ENCODE results near the gene PDE4D. TPM values are rescaled to one million over a fixed set of nuclear protein-coding genes. Genes with fewer than 3 reads are reported as not detected.

Gene PDE4D
- total RNA-seq, 2 experiments from 2014 or later = 75.5 to 80.7 TPM

DNA sequence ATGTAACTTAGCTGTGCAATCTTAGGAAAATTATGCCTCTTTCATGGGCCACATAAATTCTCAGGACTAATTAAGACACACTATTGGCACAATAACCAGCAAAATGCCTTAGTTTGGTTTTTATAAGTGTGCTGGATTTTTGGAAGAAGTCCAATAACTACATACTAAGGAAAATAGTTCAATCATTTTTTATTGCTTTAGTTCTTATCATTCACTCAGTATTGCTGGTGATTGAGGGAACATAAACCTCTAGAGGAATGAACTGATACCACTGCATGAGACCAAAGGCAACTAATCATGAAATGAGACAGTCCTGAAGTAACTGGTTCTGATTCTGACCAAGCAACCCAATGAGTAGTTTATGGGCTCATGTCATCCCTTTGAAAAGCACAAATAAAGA is 571.5 kb downstream of the PDE4D start:
- no peaks in the 10 kb centered on the region for H3K36me3 Mint-ChIP-seq (ENCODE audit: low read depth)
- intact Hi-C loops (cut with micrococcal nuclease) = no loop called here
- no peak overlapping the region for H3K27ac Mint-ChIP-seq
- ATAC-seq (no peak), DNase-seq (no peak)
- ChIA-PET CTCF (no interaction called here), POLR2A (no interaction called here)
- no peak overlapping the region for H3K4me3 Mint-ChIP-seq
- TF ChIP-seq, protein P1, sequence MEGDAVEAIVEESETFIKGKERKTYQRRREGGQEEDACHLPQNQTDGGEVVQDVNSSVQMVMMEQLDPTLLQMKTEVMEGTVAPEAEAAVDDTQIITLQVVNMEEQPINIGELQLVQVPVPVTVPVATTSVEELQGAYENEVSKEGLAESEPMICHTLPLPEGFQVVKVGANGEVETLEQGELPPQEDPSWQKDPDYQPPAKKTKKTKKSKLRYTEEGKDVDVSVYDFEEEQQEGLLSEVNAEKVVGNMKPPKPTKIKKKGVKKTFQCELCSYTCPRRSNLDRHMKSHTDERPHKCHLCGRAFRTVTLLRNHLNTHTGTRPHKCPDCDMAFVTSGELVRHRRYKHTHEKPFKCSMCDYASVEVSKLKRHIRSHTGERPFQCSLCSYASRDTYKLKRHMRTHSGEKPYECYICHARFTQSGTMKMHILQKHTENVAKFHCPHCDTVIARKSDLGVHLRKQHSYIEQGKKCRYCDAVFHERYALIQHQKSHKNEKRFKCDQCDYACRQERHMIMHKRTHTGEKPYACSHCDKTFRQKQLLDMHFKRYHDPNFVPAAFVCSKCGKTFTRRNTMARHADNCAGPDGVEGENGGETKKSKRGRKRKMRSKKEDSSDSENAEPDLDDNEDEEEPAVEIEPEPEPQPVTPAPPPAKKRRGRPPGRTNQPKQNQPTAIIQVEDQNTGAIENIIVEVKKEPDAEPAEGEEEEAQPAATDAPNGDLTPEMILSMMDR (IDR thresholded peaks at IDR 0.05) = no peak
- H3K4me1 Mint-ChIP-seq (ENCODE audit: low read depth) = no peaks in the 10 kb centered on the region
- H3K27me3 Mint-ChIP-seq = peaks cover 4% of the 10 kb centered on the region
- no peaks in the 10 kb centered on the region for H3K9me3 Mint-ChIP-seq

DNA sequence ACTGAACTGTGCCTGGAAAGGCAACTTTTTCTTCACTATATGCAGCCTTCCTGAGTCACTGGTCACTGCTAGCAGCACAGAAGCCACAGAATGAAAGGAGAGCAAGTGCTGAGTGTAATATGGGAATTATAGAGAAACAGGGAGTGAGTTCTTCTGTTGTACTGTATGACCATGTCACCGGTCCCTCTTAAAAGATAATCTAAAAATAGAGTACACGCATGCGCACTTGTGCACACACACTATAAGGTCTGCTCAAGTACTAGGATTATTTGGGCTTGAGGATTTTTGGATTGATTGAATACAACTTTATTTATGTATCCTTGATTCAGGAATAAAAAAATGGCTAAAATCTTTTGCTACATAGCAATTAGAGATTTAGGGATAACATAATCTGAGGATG is 571.9 kb downstream of the PDE4D start:
- Mint-ChIP-seq H3K4me3 (no peak overlapping the region), H3K36me3 (ENCODE audit: low read depth) (no peaks in the 10 kb centered on the region), H3K27ac (no peak overlapping the region), H3K27me3 (peaks cover 4% of the 10 kb centered on the region), H3K4me1 (ENCODE audit: low read depth) (no peaks in the 10 kb centered on the region), H3K9me3 (no peaks in the 10 kb centered on the region)
- ChIA-PET CTCF (no interaction called here), POLR2A (no interaction called here)
- DNase-seq (no peak), ATAC-seq (no peak)
- intact Hi-C loops (cut with micrococcal nuclease) = no loop called here
- TF ChIP-seq, protein P1 (IDR thresholded peaks at IDR 0.05) = no peak

DNA sequence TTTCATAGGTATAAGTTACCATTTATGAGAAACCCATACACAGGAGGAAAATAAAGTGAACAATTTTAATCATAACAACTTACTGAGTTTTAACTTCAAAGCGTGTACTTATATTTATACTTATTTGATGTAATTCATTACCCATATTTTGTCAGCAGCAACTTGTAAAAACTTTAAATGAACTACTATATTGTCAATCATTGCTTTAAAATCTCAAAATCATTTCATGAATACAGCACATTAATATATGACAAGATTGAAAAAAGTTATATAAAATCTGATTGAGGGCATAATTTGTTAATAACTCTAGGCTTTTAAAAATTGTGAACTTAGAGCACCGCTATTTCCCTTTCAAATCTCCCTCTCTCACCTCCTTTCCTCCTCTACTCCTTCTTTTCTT is 573.1 kb downstream of the PDE4D start:
- POLR2A ChIA-PET = no interaction called here
- H3K4me3 Mint-ChIP-seq = no peak overlapping the region
- CTCF ChIA-PET = no interaction called here
- H3K9me3 Mint-ChIP-seq = no peaks in the 10 kb centered on the region
- no peak overlapping the region for H3K27ac Mint-ChIP-seq
- H3K4me1 Mint-ChIP-seq (ENCODE audit: low read depth) = no peaks in the 10 kb centered on the region
- TF ChIP-seq, protein P1 (IDR thresholded peaks at IDR 0.05) = no peak
- intact Hi-C loops (cut with micrococcal nuclease) = no loop called here
- no peak for DNase-seq
- H3K27me3 Mint-ChIP-seq = peaks cover 4% of the 10 kb centered on the region
- no peak for ATAC-seq
- H3K36me3 Mint-ChIP-seq (ENCODE audit: low read depth) = no peaks in the 10 kb centered on the region

DNA sequence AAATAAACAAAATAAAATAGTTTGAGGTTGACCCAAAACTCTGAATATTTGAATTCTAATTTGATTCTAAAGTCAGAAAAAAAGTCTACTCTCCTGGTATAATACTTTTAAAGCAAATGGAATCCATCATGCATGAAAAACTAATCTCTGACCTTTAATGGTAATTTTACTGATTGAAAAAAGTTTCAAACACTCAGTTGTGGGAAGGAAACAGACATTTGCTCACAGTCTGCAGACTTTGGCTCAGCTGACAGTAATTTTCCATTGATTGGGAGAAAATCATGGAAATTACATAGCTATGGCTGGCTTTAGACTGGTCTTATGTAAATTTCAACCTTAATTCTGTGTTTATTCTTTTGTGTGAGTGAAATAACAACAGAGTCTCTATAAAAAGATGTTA is 574.3 kb downstream of the PDE4D start:
- Mint-ChIP-seq H3K27me3 (peaks cover 4% of the 10 kb centered on the region), H3K27ac (no peak overlapping the region), H3K36me3 (ENCODE audit: low read depth) (no peaks in the 10 kb centered on the region), H3K9me3 (no peaks in the 10 kb centered on the region), H3K4me1 (ENCODE audit: low read depth) (no peaks in the 10 kb centered on the region), H3K4me3 (no peak overlapping the region)
- intact Hi-C loops (cut with micrococcal nuclease) = no loop called here
- no peak for ATAC-seq
- TF ChIP-seq, protein P1 (IDR thresholded peaks at IDR 0.05) = no peak
- POLR2A ChIA-PET = no interaction called here
- no peak for DNase-seq
- CTCF ChIA-PET = no interaction called here

DNA sequence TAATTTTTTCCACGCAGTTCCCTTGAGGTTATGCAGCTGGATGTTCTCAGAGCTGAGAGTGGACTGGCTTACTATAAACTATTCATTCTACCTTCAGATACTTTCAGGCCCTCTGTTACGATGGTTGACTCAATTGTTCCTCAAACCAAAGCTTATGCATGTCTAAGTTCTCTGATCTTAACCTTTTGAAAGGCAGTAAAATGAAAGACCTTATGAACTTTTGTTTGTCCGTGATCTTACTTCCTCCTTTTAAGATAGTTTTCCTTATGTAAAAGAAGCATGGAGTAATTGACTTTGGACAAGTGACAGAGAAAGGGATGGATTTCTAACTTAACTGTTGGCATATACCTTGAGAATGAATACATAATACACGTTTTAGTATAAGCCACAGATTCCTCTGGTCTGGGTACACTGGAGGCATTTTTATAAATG is 575.7 kb downstream of the PDE4D start:
- Mint-ChIP-seq H3K36me3 (ENCODE audit: low read depth) (no peaks in the 10 kb centered on the region), H3K4me3 (no peak overlapping the region), H3K27me3 (no peaks in the 10 kb centered on the region), H3K9me3 (no peaks in the 10 kb centered on the region), H3K4me1 (ENCODE audit: low read depth) (no peaks in the 10 kb centered on the region), H3K27ac (no peak overlapping the region)
- TF ChIP-seq, protein P1 (IDR thresholded peaks at IDR 0.05) = no peak
- DNase-seq (no peak), ATAC-seq (no peak)
- ChIA-PET CTCF (interaction anchor here (1.6 kb wide), 1 partner anchor 13 kb away, joined by 3 read pairs; no protein-coding TSS in a partner anchor), POLR2A (no interaction called here)
- intact Hi-C loops (cut with micrococcal nuclease) = no loop called here
